GM18499 (cell line): ENCODE measurements around the gene SFTPA2.
"Not testable (repeated sequence)": the region's sequence is repeated elsewhere in the genome, so short reads cannot be mapped to it uniquely, and the experiment has no call there.

ENCODE experiments used
- ATAC-seq: cut with Tn5 transposase; IDR thresholded peaks from one replicate; pipeline ENCODE4 v1.9.1; 2021; ENCODE audit warnings: moderate number of reproducible peaks; ENCODE audit not compliant: insufficient read depth, unreplicated experiment

Gene SFTPA2

DNA sequence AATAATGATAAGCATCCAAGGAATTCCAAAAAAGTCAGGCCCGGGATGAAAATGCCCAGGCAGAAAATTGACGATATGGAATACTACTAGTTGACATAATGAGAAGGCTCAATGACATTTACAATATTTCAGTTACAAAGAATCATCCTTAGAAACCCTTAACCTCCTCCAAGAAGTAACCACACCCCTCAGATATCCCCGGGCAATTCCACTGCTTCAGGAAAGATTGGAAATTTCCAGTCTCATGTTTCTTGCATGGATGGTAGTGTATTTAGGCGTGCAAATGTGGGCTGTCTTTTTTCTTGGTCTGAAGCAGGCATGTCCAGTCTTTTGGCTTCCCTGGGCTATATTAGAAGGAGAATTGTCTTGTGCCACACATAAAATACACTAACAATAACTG is 42.6 kb downstream of the SFTPA2 start:
- not testable (repeated sequence) for ATAC-seq

DNA sequence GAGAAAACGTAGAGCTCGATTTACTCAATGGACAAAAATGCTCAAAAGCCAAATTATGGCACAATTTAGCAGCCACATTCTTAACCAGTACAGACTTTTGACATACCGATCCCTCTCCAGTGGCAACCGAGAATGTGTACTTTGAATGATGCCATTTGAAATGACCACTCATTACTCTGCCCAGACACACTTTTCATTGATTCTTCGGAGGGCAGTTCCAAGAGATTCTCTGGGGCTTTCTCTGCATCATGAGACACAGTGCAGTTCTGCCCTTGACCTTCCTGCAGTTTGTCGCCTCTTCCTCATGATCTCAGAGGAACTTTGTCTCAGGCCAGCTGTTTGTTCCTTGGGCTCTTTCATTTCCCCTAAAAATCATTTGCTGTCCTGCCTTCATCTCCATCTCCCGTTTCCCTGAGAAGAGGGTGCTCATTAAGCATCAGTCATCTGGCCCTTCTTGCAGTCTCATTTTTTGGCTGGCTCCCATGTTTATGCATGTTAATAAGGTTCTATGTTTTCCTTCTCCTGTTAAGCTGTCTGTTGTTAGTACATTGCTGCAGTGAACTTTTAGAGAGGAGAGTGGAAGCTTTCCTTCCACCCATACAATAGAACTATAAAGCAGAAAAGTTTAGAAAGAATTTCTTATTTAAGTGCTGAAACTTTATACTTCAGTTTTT is 43.5 kb downstream of the SFTPA2 start:
- not testable (repeated sequence) for ATAC-seq

DNA sequence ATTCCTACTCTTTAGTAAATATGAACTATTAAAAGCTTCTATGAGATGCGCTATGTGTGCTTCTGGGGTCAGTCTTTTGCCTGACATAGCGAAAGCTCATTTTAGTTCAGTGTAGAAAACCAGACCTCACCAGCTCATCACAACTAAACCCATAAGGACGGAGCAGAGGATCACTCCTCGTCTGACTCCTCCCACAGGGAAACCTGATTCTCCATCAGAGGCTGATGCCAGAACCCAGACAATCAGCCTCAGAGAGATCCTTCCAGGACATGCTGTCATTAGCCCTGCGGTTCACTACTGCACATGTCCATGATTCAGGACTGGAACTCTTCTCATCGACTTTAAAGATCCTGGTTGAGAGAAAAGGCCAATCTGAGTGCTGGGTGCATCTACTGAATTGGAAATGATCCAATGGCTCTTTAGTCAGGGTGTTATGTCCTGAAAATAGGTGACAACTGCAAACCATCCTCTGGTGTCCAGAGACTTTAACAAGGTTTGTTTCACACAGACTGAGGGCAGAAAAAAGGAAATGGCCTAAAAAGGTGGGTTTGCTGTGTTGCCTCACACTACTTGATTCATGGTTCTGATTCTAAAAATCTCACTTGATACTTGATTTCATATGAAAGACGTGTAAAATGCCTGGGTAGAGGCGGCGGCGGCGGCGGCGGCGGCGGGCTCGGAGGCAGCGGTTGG is 48.2 kb downstream of the SFTPA2 start, which contains the start of gene EIF5AL1:
Gene EIF5AL1, plus strand, starts transcription at position 643 of the 693 bp plus-strand sequence. CDS start 117 bp downstream, outside the sequence.
- ATAC-seq, result not testable (repeated sequence)

DNA sequence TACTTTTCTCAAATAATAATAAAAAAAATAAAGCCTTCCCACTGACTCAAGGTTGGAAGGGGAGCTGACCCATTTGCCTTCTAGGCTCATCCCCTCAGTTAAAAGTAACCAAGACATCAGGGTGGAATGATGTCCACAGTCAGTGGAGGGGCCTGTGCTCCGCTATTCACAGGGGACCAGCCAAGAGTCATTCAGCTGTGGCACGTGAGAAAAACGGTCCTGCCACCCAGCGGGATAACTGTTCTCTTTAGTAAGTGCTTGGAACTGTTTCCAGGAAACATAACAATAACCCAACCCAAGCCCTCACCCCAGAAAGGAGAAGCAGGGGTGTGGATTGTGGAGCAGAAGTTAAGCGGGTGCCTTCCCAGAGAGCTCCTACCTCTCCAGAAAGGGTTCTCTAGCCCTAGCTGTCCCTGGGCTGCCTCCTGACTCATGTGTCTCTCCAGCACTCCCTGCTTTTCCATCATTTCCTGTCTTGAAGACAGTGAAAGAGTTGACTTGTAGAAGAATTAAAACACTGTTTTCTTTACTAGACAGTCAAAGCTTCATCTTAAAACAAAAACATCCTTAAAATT is 50.2 kb downstream of the SFTPA2 start:
- not testable (repeated sequence) for ATAC-seq

DNA sequence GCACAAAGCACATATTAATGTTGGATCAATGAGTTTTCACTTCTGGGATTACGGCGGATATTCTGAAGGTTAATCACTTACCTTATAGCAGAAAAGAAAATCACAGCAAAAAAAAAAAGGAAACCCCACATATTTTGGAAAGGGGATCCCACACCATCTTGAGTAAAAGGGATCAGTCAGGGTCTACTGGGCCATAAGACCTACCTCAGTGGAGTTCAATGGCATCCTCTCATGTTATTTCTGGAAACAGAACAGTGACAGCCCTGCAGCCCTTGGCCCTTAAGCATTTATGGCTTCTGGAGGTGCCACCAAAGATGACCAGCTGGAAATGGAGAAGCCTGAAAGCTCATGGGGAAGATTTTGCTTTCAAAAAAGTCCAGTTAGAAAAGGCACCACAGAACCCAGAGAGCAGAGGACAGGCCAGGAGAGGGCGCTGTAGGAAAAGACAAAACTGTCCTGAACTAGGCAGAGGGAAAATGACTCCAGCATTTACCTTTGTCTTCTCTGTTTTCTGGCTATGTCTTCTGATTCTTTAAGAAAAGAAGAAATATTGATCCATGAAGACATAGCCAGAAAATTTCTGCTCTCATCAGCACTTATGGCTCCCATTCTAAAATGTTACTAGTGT is 50.8 kb downstream of the SFTPA2 start:
- ATAC-seq, result not testable (repeated sequence)

DNA sequence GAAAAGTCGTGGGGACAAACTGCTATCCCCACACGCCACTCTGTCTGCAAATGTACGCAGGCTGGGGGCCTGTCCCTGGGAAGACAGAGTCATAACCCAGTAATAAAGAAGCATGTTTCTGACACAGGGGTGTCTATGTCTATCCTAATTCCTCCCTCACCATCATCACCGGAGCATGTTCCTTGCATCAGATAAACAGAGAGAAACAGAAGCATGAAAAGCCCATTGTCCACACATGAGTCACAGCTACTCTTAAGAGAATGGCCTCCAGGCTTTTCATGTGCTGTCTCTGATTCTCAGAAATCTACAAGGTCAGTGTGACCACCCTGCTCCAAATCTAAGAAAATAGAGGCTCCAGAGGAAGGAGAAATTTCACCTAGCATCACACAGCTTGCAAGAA is 52.0 kb downstream of the SFTPA2 start:
- ATAC-seq, result not testable (repeated sequence)

DNA sequence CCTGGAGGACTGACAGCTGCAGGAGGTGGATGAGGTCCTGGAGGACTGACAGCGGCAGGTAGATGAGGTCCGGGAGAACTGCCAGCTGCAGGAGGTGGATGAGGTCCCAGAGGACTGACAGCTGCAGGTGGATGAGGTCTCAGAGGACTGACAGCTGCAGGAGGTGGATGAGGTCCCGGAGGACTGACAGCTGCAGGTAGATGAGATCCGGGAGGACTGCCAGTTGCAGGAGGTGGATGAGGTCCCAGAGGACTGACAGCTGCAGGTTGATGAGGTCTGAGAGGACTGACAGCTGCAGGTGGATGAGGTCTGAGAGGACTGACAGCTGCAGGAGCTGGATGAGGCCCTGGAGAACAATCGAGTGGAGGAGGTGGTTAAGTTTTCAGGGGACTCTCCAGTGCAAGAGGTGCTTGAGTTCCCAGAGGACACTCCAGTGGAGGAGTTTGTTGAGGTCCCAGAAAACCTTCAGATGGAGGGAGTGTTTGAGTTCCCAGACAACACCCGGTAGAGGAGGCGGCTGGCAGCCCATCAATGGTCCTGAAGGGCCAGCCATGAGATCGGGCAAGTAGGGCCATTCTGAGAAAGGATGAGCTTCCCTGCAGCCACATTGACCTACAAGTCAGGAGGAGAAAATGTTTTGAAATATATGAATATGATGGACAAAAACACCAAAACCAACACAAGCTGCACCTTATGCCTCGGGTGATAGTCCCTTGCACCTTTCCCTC is 52.6 kb downstream of the SFTPA2 start:
- ATAC-seq, result no peak
